ENCODE measurements around the gene SLCO1B1. TPM values are rescaled to one million over a fixed set of nuclear protein-coding genes. Genes with fewer than 3 reads are reported as not detected.
"Not testable (repeated sequence)": the region's sequence is repeated elsewhere in the genome, so short reads cannot be mapped to it uniquely, and the experiment has no call there.

The SLCO1B1 gene
- total RNA-seq: not detected

- no peaks in the 10 kb centered on the region for H3K27me3 Mint-ChIP-seq (ENCODE audit: low read depth)
- no peaks in the 10 kb centered on the region for H3K36me3 Mint-ChIP-seq (ENCODE audit: insufficient read depth in 2 of 2)
- ATAC-seq (replicated peaks in 1 of 2): no peak
- H3K4me1 Mint-ChIP-seq (ENCODE audit: low read depth): no peaks in the 10 kb centered on the region
- H3K4me3 Mint-ChIP-seq: no peak within 1 kb of the TSS
- no peak within 1 kb of the TSS for H3K27ac Mint-ChIP-seq
- no peak for DNase-seq
- peaks cover 1 to 4% of the 10 kb centered on the region in 2 donors for H3K9me3 Mint-ChIP-seq
Observed at GRCh38 chr12:21130998-21131397, at the start of gene SLCO1B1. SLCO1B1 (plus strand) TSS chr12:21131194; CDS start chr12:21141575, 10,381 bp downstream.

GRCh38 chr12:21084753-21085152, 46.2 kb upstream of the SLCO1B1 start:
- not testable (repeated sequence) for ATAC-seq (replicated peaks in 1 of 2); H3K4me3 Mint-ChIP-seq; H3K9me3 Mint-ChIP-seq; H3K36me3 Mint-ChIP-seq (ENCODE audit: insufficient read depth in 2 of 2); DNase-seq; H3K27me3 Mint-ChIP-seq (ENCODE audit: low read depth); H3K4me1 Mint-ChIP-seq (ENCODE audit: low read depth); H3K27ac Mint-ChIP-seq

GRCh38 chr12:21111732-21112131, 19.3 kb upstream of the SLCO1B1 start:
- Mint-ChIP-seq H3K27ac (no peak overlapping the region), H3K4me3 (no peak overlapping the region), H3K36me3 (ENCODE audit: insufficient read depth in 2 of 2) (no peaks in the 10 kb centered on the region), H3K9me3 (peaks cover 3 to 5% of the 10 kb centered on the region in 2 donors), H3K27me3 (ENCODE audit: low read depth) (no peaks in the 10 kb centered on the region), H3K4me1 (ENCODE audit: low read depth) (no peaks in the 10 kb centered on the region)
- ATAC-seq (replicated peaks in 1 of 2): no peak
- no peak for DNase-seq

- Mint-ChIP-seq H3K36me3 (ENCODE audit: insufficient read depth in 2 of 2) (no peaks in the 10 kb centered on the region), H3K4me3 (no peak overlapping the region), H3K27ac (no peak overlapping the region), H3K27me3 (ENCODE audit: low read depth) (no peaks in the 10 kb centered on the region), H3K9me3 (peaks cover 4 to 7% of the 10 kb centered on the region in 2 donors), H3K4me1 (ENCODE audit: low read depth) (no peaks in the 10 kb centered on the region)
- DNase-seq (no peak), ATAC-seq (replicated peaks in 1 of 2) (no peak)
Observed at GRCh38 chr12:21113266-21113665, 17.7 kb upstream of the SLCO1B1 start.

GRCh38 chr12:21117995-21118394, 13.0 kb upstream of the SLCO1B1 start:
- ATAC-seq (replicated peaks in 1 of 2): no peak
- H3K9me3 Mint-ChIP-seq: peaks cover 3 to 5% of the 10 kb centered on the region in 2 donors
- H3K27ac Mint-ChIP-seq: no peak overlapping the region
- H3K4me3 Mint-ChIP-seq: no peak overlapping the region
- DNase-seq: no peak
- no peaks in the 10 kb centered on the region for H3K36me3 Mint-ChIP-seq (ENCODE audit: insufficient read depth in 2 of 2)
- H3K27me3 Mint-ChIP-seq (ENCODE audit: low read depth): no peaks in the 10 kb centered on the region
- no peaks in the 10 kb centered on the region for H3K4me1 Mint-ChIP-seq (ENCODE audit: low read depth)

GRCh38 chr12:21118760-21119159, 12.2 kb upstream of the SLCO1B1 start:
- no peak overlapping the region for H3K27ac Mint-ChIP-seq
- ATAC-seq (replicated peaks in 1 of 2) (no peak), DNase-seq (no peak)
- no peak overlapping the region for H3K4me3 Mint-ChIP-seq
- H3K27me3 Mint-ChIP-seq (ENCODE audit: low read depth): no peaks in the 10 kb centered on the region
- peaks cover 3 to 5% of the 10 kb centered on the region in 2 donors for H3K9me3 Mint-ChIP-seq
- no peaks in the 10 kb centered on the region for H3K36me3 Mint-ChIP-seq (ENCODE audit: insufficient read depth in 2 of 2)
- H3K4me1 Mint-ChIP-seq (ENCODE audit: low read depth): no peaks in the 10 kb centered on the region

- Mint-ChIP-seq H3K27ac (no peak overlapping the region), H3K9me3 (peaks cover 0 to 3% of the 10 kb centered on the region in 2 donors), H3K4me1 (ENCODE audit: low read depth) (no peaks in the 10 kb centered on the region), H3K36me3 (ENCODE audit: insufficient read depth in 2 of 2) (no peaks in the 10 kb centered on the region), H3K27me3 (ENCODE audit: low read depth) (no peaks in the 10 kb centered on the region), H3K4me3 (no peak overlapping the region)
- DNase-seq (no peak), ATAC-seq (replicated peaks in 1 of 2) (no peak)
Observed at GRCh38 chr12:21129351-21129750, 1.6 kb upstream of the SLCO1B1 start.

GRCh38 chr12:21129906-21130305, 1.1 kb upstream of the SLCO1B1 start:
- Mint-ChIP-seq H3K27me3 (ENCODE audit: low read depth) (no peaks in the 10 kb centered on the region), H3K9me3 (peaks cover 1 to 2% of the 10 kb centered on the region in 2 donors), H3K4me1 (ENCODE audit: low read depth) (no peaks in the 10 kb centered on the region), H3K27ac (no peak overlapping the region), H3K4me3 (no peak overlapping the region), H3K36me3 (ENCODE audit: insufficient read depth in 2 of 2) (no peaks in the 10 kb centered on the region)
- DNase-seq (no peak), ATAC-seq (replicated peaks in 1 of 2) (no peak)

- not testable (repeated sequence) for H3K4me3 Mint-ChIP-seq; ATAC-seq (replicated peaks in 1 of 2); H3K27me3 Mint-ChIP-seq (ENCODE audit: low read depth); H3K27ac Mint-ChIP-seq; H3K36me3 Mint-ChIP-seq (ENCODE audit: insufficient read depth in 2 of 2); DNase-seq; H3K9me3 Mint-ChIP-seq; H3K4me1 Mint-ChIP-seq (ENCODE audit: low read depth)
Observed at GRCh38 chr12:21137318-21137999, 6.5 kb downstream of the SLCO1B1 start.

- Mint-ChIP-seq H3K27ac (no peak overlapping the region), H3K27me3 (ENCODE audit: low read depth) (no peaks in the 10 kb centered on the region), H3K4me1 (ENCODE audit: low read depth) (no peaks in the 10 kb centered on the region), H3K36me3 (ENCODE audit: insufficient read depth in 2 of 2) (no peaks in the 10 kb centered on the region), H3K9me3 (peaks cover 3 to 4% of the 10 kb centered on the region in 2 donors), H3K4me3 (no peak overlapping the region)
- DNase-seq: no peak
- ATAC-seq (replicated peaks in 1 of 2): no peak
Observed at GRCh38 chr12:21138016-21138415, 7.0 kb downstream of the SLCO1B1 start.

- Mint-ChIP-seq H3K27me3 (ENCODE audit: low read depth) (no peaks in the 10 kb centered on the region), H3K4me3 (no peak overlapping the region), H3K9me3 (peaks cover 3 to 4% of the 10 kb centered on the region in 2 donors), H3K4me1 (ENCODE audit: low read depth) (no peaks in the 10 kb centered on the region), H3K36me3 (ENCODE audit: insufficient read depth in 2 of 2) (no peaks in the 10 kb centered on the region), H3K27ac (no peak overlapping the region)
- no peak for DNase-seq
- no peak for ATAC-seq (replicated peaks in 1 of 2)
Observed at GRCh38 chr12:21144309-21144708, 13.3 kb downstream of the SLCO1B1 start.

- H3K36me3 Mint-ChIP-seq (ENCODE audit: insufficient read depth in 2 of 2); H3K27me3 Mint-ChIP-seq (ENCODE audit: low read depth); H3K4me1 Mint-ChIP-seq (ENCODE audit: low read depth); ATAC-seq (replicated peaks in 1 of 2); DNase-seq; H3K4me3 Mint-ChIP-seq; H3K9me3 Mint-ChIP-seq; H3K27ac Mint-ChIP-seq: not testable (repeated sequence)
Observed at GRCh38 chr12:21149861-21150260, 18.9 kb downstream of the SLCO1B1 start.

- no peaks in the 10 kb centered on the region for H3K4me1 Mint-ChIP-seq (ENCODE audit: low read depth)
- DNase-seq: no peak
- ATAC-seq (replicated peaks in 1 of 2): no peak
- H3K9me3 Mint-ChIP-seq: peaks cover 3 to 4% of the 10 kb centered on the region in 2 donors
- no peak overlapping the region for H3K4me3 Mint-ChIP-seq
- H3K27ac Mint-ChIP-seq: no peak overlapping the region
- H3K36me3 Mint-ChIP-seq (ENCODE audit: insufficient read depth in 2 of 2): no peaks in the 10 kb centered on the region
- no peaks in the 10 kb centered on the region for H3K27me3 Mint-ChIP-seq (ENCODE audit: low read depth)
Observed at GRCh38 chr12:21151184-21151583, 20.2 kb downstream of the SLCO1B1 start.
